Measurements from ENCODE around the gene TMEM19.
"Not testable (repeated sequence)": the region's sequence is repeated elsewhere in the genome, so short reads cannot be mapped to it uniquely, and the experiment has no call there.

TMEM19 gene

GRCh38 chr12:71671311-71671710, 14.6 kb upstream of the TMEM19 start:
- no peak for DNase-seq

GRCh38 chr12:71671816-71672215, 14.1 kb upstream of the TMEM19 start:
- DNase-seq: no peak

GRCh38 chr12:71682466-71682865, 3.4 kb upstream of the TMEM19 start:
- no peak for DNase-seq

GRCh38 chr12:71683633-71684032, 2.2 kb upstream of the TMEM19 start:
- DNase-seq: no peak

- DNase-seq: no peak
Observed at GRCh38 chr12:71684081-71684480, 1.8 kb upstream of the TMEM19 start.

- no peak for DNase-seq
Observed at GRCh38 chr12:71685312-71685906, 473 bp upstream of the TMEM19 start.

- no peak for DNase-seq
Observed at GRCh38 chr12:71686658-71687025, 760 bp downstream of the TMEM19 start.

GRCh38 chr12:71687172-71687571, 1.3 kb downstream of the TMEM19 start:
- not testable (repeated sequence) for DNase-seq

- no peak for DNase-seq
Observed at GRCh38 chr12:71688961-71689570, 3.2 kb downstream of the TMEM19 start.

- no peak for DNase-seq
Observed at GRCh38 chr12:71691504-71692129, 5.7 kb downstream of the TMEM19 start.

- no peak for DNase-seq
Observed at GRCh38 chr12:71693126-71693525, 7.2 kb downstream of the TMEM19 start.

- not testable (repeated sequence) for DNase-seq
Observed at GRCh38 chr12:71693651-71694050, 7.8 kb downstream of the TMEM19 start.

- DNase-seq: no peak
Observed at GRCh38 chr12:71694099-71694820, 8.4 kb downstream of the TMEM19 start.

- no peak for DNase-seq
Observed at GRCh38 chr12:71695782-71696181, 9.9 kb downstream of the TMEM19 start.

- not testable (repeated sequence) for DNase-seq
Observed at GRCh38 chr12:71702181-71702580, 16.3 kb downstream of the TMEM19 start.

- no peak for DNase-seq
Observed at GRCh38 chr12:71702590-71702989, 16.7 kb downstream of the TMEM19 start.

GRCh38 chr12:71703206-71703605, 17.3 kb downstream of the TMEM19 start:
- DNase-seq: no peak

GRCh38 chr12:71704920-71705319, 19.0 kb downstream of the TMEM19 start:
- no peak for DNase-seq

GRCh38 chr12:71708658-71709057, 22.8 kb downstream of the TMEM19 start:
- DNase-seq: no peak

- DNase-seq: no peak
Observed at GRCh38 chr12:71710276-71711125, 24.6 kb downstream of the TMEM19 start.

GRCh38 chr12:71718611-71719010, 32.7 kb downstream of the TMEM19 start:
- no peak for DNase-seq

- no peak for DNase-seq
Observed at GRCh38 chr12:71719647-71720370, 33.9 kb downstream of the TMEM19 start.

Measured in stimulated activated CD4-positive, alpha-beta T cell treated with anti-CD3 and anti-CD28 coated beads, Interleukin-2, amount 100 ng/mL, for 24 hours (primary cell).